Anterior cingulate cortex (tissue), 58 donors: Measurements from ENCODE around the gene ERVW-1.
"Not testable (repeated sequence)": the region's sequence is repeated elsewhere in the genome, so short reads cannot be mapped to it uniquely, and the experiment has no call there.

Source experiments
- DNase-seq, 58 donors: peaks; one replicate each; lab custom pipeline; 2025; lab: John Stamatoyannopoulos, UW

The ERVW-1 gene

GRCh38 chr7:92477681-92478080 lies at the start of gene ERVW-1:
TSS of gene ERVW-1 (minus strand) at chr7:92477946. CDS start at chr7:92470381, 7,565 bp downstream.
- not testable (repeated sequence) for DNase-seq

GRCh38 chr7:92523110-92523509 lies 45.4 kb upstream of the ERVW-1 start:
- DNase-seq: no peak

- no peak for DNase-seq
Observed at GRCh38 chr7:92520024-92520423, 42.3 kb upstream of the ERVW-1 start.

- DNase-seq: no peak
Observed at GRCh38 chr7:92517631-92518030, 39.9 kb upstream of the ERVW-1 start.

GRCh38 chr7:92513167-92513902 lies 35.6 kb upstream of the ERVW-1 start:
- DNase-seq: no peak

- no peak for DNase-seq
Observed at GRCh38 chr7:92508946-92509345, 31.2 kb upstream of the ERVW-1 start.

- DNase-seq: no peak
Observed at GRCh38 chr7:92506363-92506762, 28.6 kb upstream of the ERVW-1 start.

GRCh38 chr7:92504563-92504962 lies 26.8 kb upstream of the ERVW-1 start:
- DNase-seq: no peak

- no peak for DNase-seq
Observed at GRCh38 chr7:92503767-92504166, 26.0 kb upstream of the ERVW-1 start.

- DNase-seq: no peak
Observed at GRCh38 chr7:92498557-92498956, 20.8 kb upstream of the ERVW-1 start.

- DNase-seq: no peak
Observed at GRCh38 chr7:92496876-92497275, 19.1 kb upstream of the ERVW-1 start.

- DNase-seq: no peak
Observed at GRCh38 chr7:92489634-92490033, 11.9 kb upstream of the ERVW-1 start.

- no peak for DNase-seq
Observed at GRCh38 chr7:92487804-92488203, 10.1 kb upstream of the ERVW-1 start.

- no peak for DNase-seq
Observed at GRCh38 chr7:92485974-92486373, 8.2 kb upstream of the ERVW-1 start.

- DNase-seq: no peak
Observed at GRCh38 chr7:92485267-92485892, 7.6 kb upstream of the ERVW-1 start.

- not testable (repeated sequence) for DNase-seq
Observed at GRCh38 chr7:92484226-92484625, 6.5 kb upstream of the ERVW-1 start.

- DNase-seq: not testable (repeated sequence)
Observed at GRCh38 chr7:92483624-92484023, 5.9 kb upstream of the ERVW-1 start.

- DNase-seq: not testable (repeated sequence)
Observed at GRCh38 chr7:92479146-92479545, 1.4 kb upstream of the ERVW-1 start.

GRCh38 chr7:92478711-92479110 lies 965 bp upstream of the ERVW-1 start:
- DNase-seq: no peak

GRCh38 chr7:92478095-92478494 lies 349 bp upstream of the ERVW-1 start:
- DNase-seq: no peak

- not testable (repeated sequence) for DNase-seq
Observed at GRCh38 chr7:92475851-92476590, 1.7 kb downstream of the ERVW-1 start.
